Calu3 (cell line): ENCODE results near the gene C19orf25. TPM values are rescaled to one million over a fixed set of nuclear protein-coding genes. Genes with fewer than 3 reads are reported as not detected.

Experiments used
- BruUV-seq: library from RNA; stranded (reverse); fragments of 400-500 nt; replicated peaks from 2 replicates; lab custom pipeline; 2021; lab: Mats Ljungman, UMichigan
- CTCF ChIA-PET: fragments of 300-600 bp; sonication (Branson Sonifier 250); formaldehyde crosslinking; loops from one replicate; lab custom pipeline; 2022; ENCODE audit warnings: antibody characterized with exemption; lab: Charles Lee
- DNase-seq: peaks from one replicate; pipeline ENCODE4 v3.0.0; 2022
- H3K27ac Mint-ChIP-seq: one replicate; pipeline ENCODE4 v1.8.0; 2022; ENCODE audit warnings: mixed read lengths; ENCODE audit not compliant: unreplicated experiment
- H3K27me3 Mint-ChIP-seq: one replicate; pipeline ENCODE4 v1.8.0; 2022; ENCODE audit warnings: mixed read lengths; ENCODE audit not compliant: unreplicated experiment
- H3K36me3 Mint-ChIP-seq: one replicate; pipeline ENCODE4 v1.8.0; 2022; ENCODE audit warnings: mild to moderate bottlenecking, moderate library complexity, mixed read lengths; ENCODE audit not compliant: insufficient read depth, unreplicated experiment
- H3K4me1 Mint-ChIP-seq: one replicate; pipeline ENCODE4 v1.8.0; 2022; ENCODE audit warnings: mild to moderate bottlenecking, low read depth, mixed read lengths; ENCODE audit not compliant: unreplicated experiment
- H3K4me3 Mint-ChIP-seq: one replicate; pipeline ENCODE4 v1.8.0; 2022; ENCODE audit warnings: mild to moderate bottlenecking, low read depth, moderate library complexity, mixed read lengths; ENCODE audit not compliant: unreplicated experiment
- H3K9me3 Mint-ChIP-seq: one replicate; pipeline ENCODE4 v1.8.0; 2022; ENCODE audit warnings: low read depth, mixed read lengths; ENCODE audit not compliant: unreplicated experiment
- CTCF ChIP-seq: fragments of 200-600 bp; IDR thresholded peaks from one replicate; pipeline ENCODE4 v1.8.0; 2022; ENCODE audit warnings: antibody characterized with exemption; ENCODE audit not compliant: unreplicated experiment
- intact Hi-C: fragments of 100-400 bp; cut with micrococcal nuclease; formaldehyde crosslinking; loops from one replicate; pipeline ENCODE4 v1.10.0; 2022; ENCODE audit not compliant: unreplicated experiment
- total RNA-seq: library from RNA; stranded (reverse); gene quantifications from 2 replicates; pipeline ENCODE4 v1.2.3, GENCODE V29; 2022

C19orf25 gene
- total RNA-seq, 1 experiment from 2014 or later: 33.7 TPM

DNA sequence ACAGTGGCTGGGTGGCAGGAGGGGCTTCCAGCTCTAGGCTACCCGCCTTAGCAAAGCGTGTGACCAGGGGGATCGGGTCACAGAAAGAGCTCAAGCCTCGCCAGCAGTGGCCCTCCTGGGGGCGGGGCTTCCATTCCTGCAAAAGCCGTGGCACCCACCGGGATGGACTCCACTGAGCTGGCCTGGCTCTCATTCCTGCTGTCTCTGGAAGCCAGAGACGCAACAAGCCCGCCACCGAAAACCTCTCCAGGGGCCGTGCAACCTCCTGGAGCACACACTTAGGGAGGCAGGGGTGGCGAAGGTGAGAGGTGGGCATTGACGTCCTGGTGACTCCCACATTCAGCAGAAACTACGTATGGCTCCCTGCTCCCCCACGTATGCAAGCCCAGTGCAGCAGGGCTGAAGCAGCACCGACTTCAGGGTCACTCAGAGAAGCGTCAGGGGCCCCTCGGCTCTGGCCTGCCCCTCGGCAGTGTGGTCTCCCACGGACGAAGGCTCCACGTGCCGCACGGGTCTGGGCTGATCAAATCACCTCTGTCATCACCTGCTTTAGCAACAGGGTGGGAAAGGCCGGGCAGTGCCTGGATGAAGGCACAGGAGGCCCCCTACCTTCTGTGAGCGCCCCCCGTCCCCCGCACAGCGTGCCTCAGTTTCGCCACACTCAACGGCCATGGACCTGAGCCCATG, 3.1 kb downstream of the C19orf25 start:
- CTCF ChIA-PET: no interaction called here
- no peak for DNase-seq
- H3K36me3 Mint-ChIP-seq: peaks cover 33% of the 10 kb centered on the region
- H3K27me3 Mint-ChIP-seq: peaks cover 12% of the 10 kb centered on the region
- intact Hi-C loops: no loop called here
- H3K27ac Mint-ChIP-seq: no peak overlapping the region
- TF ChIP-seq CTCF: no peak
- H3K9me3 Mint-ChIP-seq: no peaks in the 10 kb centered on the region
- no TSS peak for BruUV-seq
- no peak overlapping the region for H3K4me3 Mint-ChIP-seq
- no peaks in the 10 kb centered on the region for H3K4me1 Mint-ChIP-seq

- no peak for DNase-seq
- H3K36me3 Mint-ChIP-seq: peaks cover 39% of the 10 kb centered on the region
- no TSS peak for BruUV-seq
- H3K27ac Mint-ChIP-seq: no peak overlapping the region
- CTCF ChIA-PET: no interaction called here
- H3K4me1 Mint-ChIP-seq: no peaks in the 10 kb centered on the region
- intact Hi-C loops: no loop called here
- H3K27me3 Mint-ChIP-seq: peaks cover 1% of the 10 kb centered on the region
- H3K4me3 Mint-ChIP-seq: no peak overlapping the region
- H3K9me3 Mint-ChIP-seq: no peaks in the 10 kb centered on the region
- TF ChIP-seq CTCF: no peak
These were observed 4.2 kb downstream of the C19orf25 start for GRCh38 chr19:1474765-1475351.

DNA sequence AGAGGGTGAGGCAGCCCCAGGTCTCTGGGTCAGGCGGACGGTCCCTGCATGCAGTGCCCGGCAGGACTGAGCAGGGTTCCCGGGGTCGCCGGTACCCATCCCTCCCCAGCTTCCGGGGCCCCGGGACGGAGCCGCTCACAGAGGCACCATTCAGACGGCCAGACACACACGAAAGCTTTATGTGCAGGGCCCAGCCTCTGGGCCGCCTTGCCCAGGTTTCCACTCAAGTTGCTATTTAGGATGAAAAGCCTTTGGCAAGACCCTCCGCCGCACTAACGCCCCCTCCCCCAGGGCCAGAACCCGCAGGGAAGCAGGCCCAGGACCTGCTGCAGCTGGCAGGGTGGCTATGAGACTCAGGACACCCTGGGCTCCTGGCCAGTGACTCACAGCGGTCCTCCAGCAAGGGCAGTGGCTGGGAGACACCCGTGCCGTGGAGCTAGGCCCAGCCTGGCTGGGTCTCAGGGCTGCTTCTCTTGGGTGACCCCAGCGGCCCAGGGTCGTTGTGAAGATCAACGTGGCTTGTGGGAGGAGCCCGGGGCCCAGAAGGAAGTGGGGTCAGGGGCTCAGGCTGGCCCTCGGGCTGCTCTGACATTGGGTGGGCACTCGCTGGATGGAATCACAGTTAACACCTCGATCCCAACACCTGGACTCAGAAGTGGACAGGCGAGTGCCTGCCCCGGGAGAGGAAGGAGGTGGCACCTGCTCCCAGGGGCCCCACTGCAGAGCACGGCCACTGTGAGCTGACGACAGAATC, 4.8 kb downstream of the C19orf25 start:
- CTCF ChIA-PET: interaction anchor here (0.6 kb wide), 1 partner anchor 840 kb away, joined by 3 read pairs; no protein-coding TSS in a partner anchor
- no peak for DNase-seq
- intact Hi-C loops: no loop called here
- no TSS peak for BruUV-seq
- Mint-ChIP-seq H3K4me3 (no peak overlapping the region), H3K27ac (no peak overlapping the region), H3K27me3 (no peaks in the 10 kb centered on the region), H3K36me3 (peaks cover 37% of the 10 kb centered on the region), H3K4me1 (no peaks in the 10 kb centered on the region), H3K9me3 (no peaks in the 10 kb centered on the region)
- TF ChIP-seq CTCF: no peak

DNA sequence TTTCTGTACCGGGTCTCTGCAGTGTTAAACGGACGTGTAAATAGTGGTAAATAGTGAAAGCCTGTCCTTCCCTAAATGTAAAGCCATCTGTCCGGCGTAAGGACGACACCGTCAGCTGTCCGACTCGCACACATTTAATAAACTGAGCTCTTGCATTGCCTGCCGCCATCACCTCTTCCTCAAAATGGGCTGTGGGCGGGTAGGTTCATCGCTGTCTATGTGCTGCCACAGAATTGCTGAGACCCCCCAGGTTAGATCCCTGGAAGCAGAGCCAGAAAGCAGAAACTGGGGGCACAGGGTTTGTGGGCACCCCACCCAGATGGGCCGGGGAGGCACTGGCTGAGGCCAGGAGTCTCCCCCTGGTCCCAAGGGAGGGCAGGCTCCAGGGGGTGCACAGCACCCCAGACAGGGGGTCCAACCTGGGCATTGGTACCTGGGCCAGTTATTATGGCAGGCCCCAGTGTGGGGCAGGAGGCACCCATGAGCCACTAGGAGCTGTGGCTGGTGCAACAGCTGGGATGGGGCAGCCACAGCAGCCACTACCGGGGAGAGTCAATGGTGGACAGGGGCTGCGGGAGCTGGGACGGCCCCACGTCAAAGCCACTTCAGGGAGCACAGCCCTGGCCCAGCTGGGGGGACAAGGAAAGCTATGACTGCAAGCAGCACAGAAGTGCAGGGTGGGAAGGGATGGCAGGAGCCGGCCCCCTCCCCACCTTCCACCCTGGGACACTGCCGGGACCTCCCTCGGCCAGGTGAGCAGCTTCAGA, 5.7 kb downstream of the C19orf25 start:
- Mint-ChIP-seq H3K4me3 (no peak overlapping the region), H3K9me3 (no peaks in the 10 kb centered on the region), H3K27me3 (no peaks in the 10 kb centered on the region), H3K36me3 (peaks cover 27% of the 10 kb centered on the region), H3K4me1 (no peaks in the 10 kb centered on the region), H3K27ac (no peak overlapping the region)
- no peak for TF ChIP-seq CTCF
- DNase-seq: no peak
- intact Hi-C loops: no loop called here
- BruUV-seq: no TSS peak
- CTCF ChIA-PET: interaction anchor here (0.6 kb wide), 1 partner anchor 839 kb away, joined by 3 read pairs; no protein-coding TSS in a partner anchor
